GM21529 (cell line): ENCODE data around the gene PPFIA1.

Experiments used
- ATAC-seq: cut with Tn5 transposase; IDR thresholded peaks from one replicate; pipeline ENCODE4 v1.9.1; 2021; ENCODE audit not compliant: unreplicated experiment

Gene PPFIA1

GRCh38 chr11:70409437-70409836 lies 138.9 kb downstream of the PPFIA1 start:
- no peak for ATAC-seq

DNA sequence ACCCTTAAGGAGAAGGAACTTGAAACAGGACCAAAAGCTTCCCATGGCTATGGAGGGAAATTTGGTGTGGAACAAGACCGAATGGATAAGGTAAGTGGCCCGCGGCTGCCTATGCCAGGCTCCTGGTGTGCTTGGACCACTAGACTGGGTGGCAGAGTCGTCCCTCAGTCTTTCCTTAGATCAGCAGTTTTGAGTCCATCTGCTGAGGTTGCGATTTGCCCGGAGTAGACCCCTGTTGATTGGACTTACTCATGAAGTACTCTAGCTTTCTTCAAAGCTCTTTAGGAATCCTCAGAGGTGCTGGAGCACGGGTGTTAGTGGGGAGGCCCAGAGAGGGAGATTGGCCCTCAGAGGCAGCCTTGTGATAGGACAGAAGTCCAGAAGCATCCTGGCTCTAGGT lies 139.4 kb downstream of the PPFIA1 start:
- no peak for ATAC-seq

DNA sequence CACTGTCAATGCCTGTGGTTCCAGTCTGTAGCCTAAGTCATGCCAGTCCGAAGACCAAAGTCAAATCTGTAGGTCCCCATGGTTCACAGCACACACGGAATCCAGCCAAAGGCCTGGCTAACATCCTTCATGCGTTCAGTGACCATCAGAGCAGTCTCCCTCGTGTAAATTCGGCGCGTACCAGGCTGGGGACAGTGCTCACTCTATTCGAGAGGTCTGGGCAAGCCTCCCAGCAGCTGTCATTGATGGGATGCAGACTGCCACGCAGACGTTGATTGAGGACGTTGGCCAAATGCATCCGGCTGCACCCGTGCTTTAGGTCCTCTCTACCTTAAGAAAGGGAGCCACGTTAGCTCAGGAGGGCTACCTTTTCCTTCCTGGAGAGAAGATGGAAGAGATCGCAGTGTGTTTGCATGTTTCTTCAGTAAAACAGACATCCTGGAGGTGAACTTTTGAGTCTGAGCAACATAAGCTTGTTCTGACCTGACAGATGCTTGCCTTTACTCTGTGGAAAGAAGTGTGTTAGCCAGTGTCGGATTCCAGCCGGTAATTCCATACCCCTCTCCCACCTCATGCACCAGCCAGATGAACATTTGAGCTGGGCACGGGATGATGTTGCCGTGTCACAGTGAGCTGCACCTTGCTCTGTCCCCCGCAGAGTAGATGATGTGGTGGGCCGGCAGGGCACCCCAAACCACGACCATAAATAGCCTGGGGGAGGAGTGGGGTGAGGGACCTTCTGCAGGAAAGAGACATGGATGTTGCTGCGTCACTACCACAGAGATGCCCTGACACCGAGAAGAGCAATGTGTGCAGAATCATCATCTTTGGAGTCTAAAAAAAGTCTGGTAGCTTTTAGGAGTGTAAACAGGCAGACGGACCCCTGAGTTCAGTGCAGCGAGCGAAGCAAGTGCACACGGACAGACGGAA lies 140.1 kb downstream of the PPFIA1 start:
- no peak for ATAC-seq

- ATAC-seq: no peak
These were observed 141.4 kb downstream of the PPFIA1 start for GRCh38 chr11:70411713-70412452.

DNA sequence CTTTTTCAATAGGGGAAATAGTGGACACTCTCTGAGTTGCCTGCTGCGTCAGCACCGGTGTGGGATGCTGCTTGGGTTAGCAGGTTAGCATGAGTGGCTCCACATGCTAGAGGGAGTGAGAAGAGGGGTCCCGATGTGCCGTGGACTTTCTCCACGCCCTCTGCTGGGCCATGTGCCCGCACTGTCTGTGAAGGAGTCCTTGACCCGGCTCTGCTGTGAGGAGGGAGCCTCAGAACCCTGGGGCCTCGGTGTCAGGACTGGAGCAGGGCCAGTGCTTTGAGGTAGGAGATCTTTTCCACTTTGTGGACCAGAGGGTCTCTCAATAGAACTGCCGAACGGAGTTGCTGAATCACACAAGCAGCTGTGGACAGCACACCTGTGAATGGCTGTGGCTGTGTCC lies 142.7 kb downstream of the PPFIA1 start:
- ATAC-seq: no peak

DNA sequence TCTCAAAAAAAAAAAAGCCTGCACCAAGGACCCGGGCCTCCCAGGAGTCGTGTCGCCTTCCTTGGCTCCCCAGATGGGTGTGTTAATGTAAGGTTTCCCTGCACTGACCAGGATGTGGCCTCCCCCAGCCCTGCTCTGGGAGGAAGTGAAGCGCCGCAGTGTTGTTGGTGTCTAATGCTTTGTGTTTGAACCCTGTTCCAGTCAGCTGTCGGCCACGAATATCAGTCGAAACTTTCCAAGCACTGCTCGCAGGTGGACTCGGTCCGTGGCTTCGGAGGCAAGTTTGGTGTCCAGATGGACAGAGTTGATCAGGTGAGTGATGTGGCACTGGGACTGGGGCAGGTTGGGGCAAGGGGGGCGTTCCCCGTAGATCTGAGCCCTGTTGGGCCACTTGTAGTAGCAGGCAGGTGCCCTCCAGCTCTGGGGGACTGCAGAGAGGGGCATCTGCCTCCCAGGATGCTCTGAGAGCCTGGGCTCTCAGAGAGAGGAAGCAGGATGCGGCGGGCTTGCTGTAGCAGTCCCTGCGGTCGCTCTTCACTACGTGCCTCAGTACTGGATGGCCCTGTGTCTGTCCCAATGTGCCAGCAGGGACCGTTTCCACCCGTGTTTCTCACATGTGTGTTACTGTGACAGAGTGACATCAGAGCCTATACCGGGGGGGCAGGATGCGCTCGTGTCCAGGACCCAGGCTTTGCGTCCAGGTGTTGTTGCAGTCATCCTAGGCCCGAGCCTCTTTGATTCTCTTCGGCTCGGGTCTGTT lies 144.0 kb downstream of the PPFIA1 start:
- ATAC-seq: no peak

DNA sequence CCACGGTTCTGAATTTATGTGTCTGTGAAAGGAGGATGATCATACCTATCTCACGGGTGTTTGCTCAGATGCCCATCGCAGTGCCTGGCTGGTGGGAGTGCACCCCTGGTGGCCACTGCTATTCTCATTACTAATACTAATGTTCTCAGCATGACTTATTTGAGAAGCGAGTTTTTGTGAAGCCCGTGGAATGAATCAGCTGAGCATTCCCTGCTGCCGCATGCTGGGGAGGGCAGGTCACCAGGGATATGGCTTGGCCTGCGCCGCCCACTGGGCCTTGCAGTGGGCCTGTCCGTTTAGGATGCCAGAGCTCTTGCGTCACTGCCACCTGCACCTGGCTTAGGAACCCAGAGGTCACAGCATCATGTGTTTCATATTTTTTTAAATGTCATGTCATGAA lies 144.7 kb downstream of the PPFIA1 start:
- ATAC-seq: no peak

DNA sequence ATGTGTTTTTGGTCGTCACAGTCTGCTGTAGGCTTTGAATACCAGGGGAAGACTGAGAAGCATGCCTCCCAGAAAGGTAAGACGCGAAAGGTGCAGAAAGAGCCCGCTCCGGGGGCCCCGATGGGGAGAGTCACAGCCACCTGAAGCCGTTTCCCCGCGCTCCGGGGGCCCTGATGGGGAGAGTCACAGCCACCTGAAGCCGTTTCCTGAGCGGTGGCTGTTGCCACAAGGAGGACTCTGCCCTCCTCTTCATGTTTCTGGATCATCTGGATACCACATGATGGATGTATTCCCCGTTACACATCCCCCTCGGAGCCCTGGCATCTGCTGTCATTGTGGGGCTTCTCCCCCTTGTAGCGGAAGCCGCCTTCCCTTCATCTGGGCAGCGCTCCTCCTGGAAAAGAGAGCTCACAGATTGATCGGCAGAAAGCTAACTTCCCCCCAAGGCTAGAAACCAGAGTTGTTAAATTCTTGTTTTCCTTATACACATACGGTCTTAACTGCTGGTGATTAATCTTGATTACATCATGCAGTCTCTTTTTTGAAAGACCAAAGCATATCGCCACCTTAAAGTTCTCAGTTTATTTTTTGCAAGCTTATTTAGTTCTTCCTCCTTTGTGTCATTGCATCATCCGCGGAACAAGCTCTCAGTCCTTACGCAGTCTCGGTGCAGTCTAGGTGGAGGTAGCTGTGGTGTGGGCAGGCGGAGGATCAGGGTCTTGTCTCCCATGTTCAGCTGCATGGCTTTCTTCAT lies 145.3 kb downstream of the PPFIA1 start:
- no peak for ATAC-seq

- no peak for ATAC-seq
These were observed 146.4 kb downstream of the PPFIA1 start for GRCh38 chr11:70416881-70417280.

GRCh38 chr11:70418130-70418529 lies 147.6 kb downstream of the PPFIA1 start:
- no peak for ATAC-seq

DNA sequence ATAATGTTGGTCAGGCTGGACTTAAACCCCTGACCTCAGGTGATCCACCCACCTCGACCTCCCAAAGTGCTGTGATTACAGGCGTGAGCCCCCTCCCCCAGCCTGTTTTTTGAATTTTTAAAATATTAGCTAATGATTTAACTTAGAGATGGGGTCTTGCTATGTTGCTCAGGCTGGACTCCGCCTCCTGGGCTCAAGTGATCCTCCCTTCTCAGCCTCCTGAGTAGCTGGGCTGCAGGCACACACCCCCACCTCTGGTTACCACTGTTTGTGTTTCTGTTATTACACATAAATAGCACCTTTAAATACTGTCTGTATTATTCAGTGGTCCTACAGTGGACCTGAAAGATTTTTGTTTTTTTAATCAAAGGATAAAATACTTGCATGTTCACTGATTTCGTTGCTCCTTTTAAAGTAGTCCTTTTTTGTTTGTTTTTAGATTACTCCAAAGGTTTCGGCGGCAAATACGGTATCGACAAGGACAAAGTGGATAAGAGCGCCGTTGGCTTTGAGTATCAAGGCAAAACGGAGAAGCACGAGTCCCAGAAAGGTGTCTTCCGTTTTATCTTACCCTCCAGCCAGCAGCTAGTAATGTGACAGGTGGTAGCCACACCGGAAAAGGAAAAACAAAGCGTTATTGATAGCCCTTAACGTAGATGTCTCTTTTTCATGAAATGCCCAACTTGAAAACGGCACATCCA lies 149.0 kb downstream of the PPFIA1 start:
- ATAC-seq: no peak

- no peak for ATAC-seq
These were observed 149.5 kb downstream of the PPFIA1 start for GRCh38 chr11:70420008-70420464.

DNA sequence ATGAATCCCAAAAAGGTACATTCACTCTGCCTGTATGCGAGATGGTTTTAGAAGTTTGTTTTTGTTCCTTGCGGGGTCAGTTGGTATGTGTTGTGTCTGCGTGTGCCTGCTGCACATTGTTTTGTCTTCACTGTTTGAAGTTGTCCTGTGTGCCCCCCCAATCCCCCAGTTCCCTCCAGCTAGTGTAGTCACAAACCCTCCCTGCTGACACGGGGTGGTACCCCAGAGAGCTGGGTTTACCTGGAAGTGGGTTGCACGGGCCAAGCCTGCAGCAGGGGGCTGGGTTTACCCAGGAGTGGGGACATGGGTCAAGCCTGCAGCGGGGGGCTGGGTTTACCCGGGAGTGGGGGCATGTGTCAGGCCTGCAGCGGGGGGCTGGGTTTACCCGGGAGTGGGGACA lies 150.0 kb downstream of the PPFIA1 start:
- no peak for ATAC-seq

DNA sequence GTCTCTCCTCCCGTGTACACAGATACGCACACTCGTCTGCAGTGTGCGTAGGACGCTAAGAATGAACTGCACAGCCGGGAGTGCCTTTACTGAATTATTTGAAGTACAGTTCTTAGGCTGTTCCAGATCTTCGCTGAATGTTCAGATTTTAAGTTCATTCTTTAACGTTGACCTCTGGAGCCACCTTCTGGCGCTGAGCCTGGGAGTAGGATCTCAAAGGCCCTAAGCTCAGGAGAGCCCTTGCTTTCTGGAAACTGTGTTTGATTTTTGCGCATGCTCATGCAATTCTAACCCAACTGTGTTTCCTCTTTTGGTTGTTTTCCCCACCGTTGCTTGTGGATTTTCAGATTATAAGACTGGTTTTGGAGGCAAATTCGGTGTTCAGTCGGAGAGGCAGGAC lies 150.6 kb downstream of the PPFIA1 start:
- ATAC-seq: no peak

DNA sequence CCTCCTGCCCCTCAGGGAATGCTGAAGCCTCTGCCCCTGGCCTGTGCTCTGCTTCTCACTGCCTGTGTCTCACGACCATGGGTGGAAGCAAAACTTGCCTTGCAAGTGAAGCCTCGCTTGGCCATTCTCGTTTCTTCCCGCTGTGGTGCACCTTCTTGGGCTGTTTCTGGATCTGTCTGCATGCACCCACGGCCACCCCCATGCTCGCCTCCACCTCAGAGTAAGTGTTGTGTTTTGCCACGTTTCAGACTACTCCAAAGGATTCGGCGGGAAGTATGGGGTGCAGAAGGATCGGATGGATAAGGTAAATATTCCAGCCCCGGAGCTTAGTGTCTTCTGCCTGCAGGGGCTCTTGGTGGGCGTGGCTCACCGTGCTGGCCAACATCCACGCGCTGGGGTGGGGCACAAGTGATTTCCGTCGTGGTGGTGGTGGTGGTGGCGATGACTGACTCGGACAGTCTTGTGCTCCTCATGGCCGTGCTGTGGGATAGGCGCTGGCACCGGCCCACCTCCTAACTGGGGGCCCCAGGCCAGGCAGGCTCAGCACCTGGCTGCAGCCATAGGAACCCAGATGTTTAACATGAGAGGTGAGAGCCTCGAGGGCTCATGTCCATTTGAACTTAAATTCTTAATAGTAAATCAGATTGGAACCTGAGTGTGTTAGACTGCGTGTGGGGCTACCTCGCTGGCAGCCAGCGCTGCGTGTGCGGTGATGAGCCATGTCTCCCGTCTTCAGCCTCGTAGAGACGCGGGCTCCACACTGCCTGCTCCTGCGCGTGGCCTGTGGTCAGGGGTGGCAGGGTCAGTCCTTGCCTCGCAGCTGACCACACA lies 152.4 kb downstream of the PPFIA1 start:
- no peak for ATAC-seq

GRCh38 chr11:70423523-70424505 lies 153.3 kb downstream of the PPFIA1 start:
- ATAC-seq: no peak

GRCh38 chr11:70424765-70425344 lies 154.4 kb downstream of the PPFIA1 start:
- ATAC-seq: peak; percentile 52

DNA sequence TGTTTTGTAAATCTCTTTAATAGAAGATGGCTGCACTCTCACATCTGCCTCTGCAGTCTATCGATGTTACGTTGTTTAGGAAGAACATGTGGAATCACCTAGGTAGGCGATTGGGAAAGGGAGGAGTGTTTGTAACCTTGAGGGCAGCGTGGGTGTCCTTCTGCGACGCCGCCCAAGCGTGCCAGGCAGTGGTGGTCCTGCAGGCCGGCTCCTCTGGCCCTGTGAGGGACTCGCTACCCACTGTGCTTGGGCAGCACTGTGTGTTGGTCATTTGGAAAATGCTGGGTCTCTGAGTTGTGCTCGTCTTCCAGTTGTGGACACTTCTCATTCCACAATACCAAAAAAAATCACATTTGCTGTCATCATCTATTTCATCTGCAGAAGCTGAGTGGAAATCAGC lies 156.9 kb downstream of the PPFIA1 start:
- ATAC-seq: no peak
